Skeletal muscle tissue (tissue), 4 donors: ENCODE data around the gene CNTRL. TPM values are rescaled to one million over a fixed set of nuclear protein-coding genes. Genes with fewer than 3 reads are reported as not detected.
A peak's percentile ranks its signal among the peaks of the same experiment; 100 is the strongest.
"Not testable (repeated sequence)": the region's sequence is repeated elsewhere in the genome, so short reads cannot be mapped to it uniquely, and the experiment has no call there.

Source experiments
- H3K27ac ChIP-seq: one replicate; pipeline ENCODE4 v1.7.0; 2013; ENCODE audit warnings: mild to moderate bottlenecking, low read depth, low read length, inconsistent platforms
- H3K27me3 ChIP-seq, 3 donors: one replicate each; pipeline ENCODE4 v1.7.0; 2013; ENCODE audit warnings: low read length in 3 of 3; ENCODE audit not compliant: control insufficient read depth in 3 of 3, insufficient read depth in 3 of 3
- H3K36me3 ChIP-seq, 3 donors: one replicate each; pipeline ENCODE4 v1.7.0; 2013; ENCODE audit warnings: low read length in 3 of 3; ENCODE audit not compliant: control insufficient read depth in 3 of 3, insufficient read depth in 3 of 3
- H3K4me1 ChIP-seq, 3 donors: one replicate each; pipeline ENCODE4 v1.7.0; 2013; ENCODE audit warnings: low read length in 3 of 3, mild to moderate bottlenecking in 3 of 3; ENCODE audit not compliant: control insufficient read depth in 3 of 3, insufficient read depth in 3 of 3
- H3K4me3 ChIP-seq, 3 donors: one replicate each; pipeline ENCODE4 v1.7.0; 2013; ENCODE audit warnings: low read length in 3 of 3
- H3K9ac ChIP-seq, 3 donors: one replicate each; pipeline ENCODE4 v1.7.0; 2013; ENCODE audit warnings: low read length in 3 of 3, mild to moderate bottlenecking in 3 of 3, moderate library complexity in 2 of 3, low read depth in 1 of 3
- H3K9me3 ChIP-seq, 3 donors: one replicate each; pipeline ENCODE4 v1.7.0; 2013; ENCODE audit warnings: low read length in 3 of 3; ENCODE audit not compliant: control insufficient read depth in 3 of 3
- total RNA-seq: library from RNA; depleted of rRNA; stranded (reverse); fragments of >200 nt; gene quantifications from one replicate; pipeline ENCODE4 v1.2.3, GENCODE V29; 2014
- donor health status: Osteomylitis.

Gene CNTRL
- total RNA-seq, result 8.9 TPM

- Histone ChIP-seq H3K9me3 (no peaks in the 10 kb centered on the region), H3K27me3 (peaks cover 0 to 12% (median 9%) of the 10 kb centered on the region in 3 donors), H3K9ac (peak within 1 kb of the TSS; percentile 58 to 77 (median 69)), H3K4me1 (peaks cover 13 to 24% (median 14%) of the 10 kb centered on the region in 3 donors), H3K4me3 (peak within 1 kb of the TSS; percentile 80 to 87 (median 83)), H3K27ac (peak within 1 kb of the TSS; percentile 81), H3K36me3 (no peaks in the 10 kb centered on the region)
Observed at GRCh38 chr9:121074370-121075250, at the start of gene CNTRL. CNTRL (plus strand) TSS chr9:121074955; CDS start chr9:121088327, 13,372 bp downstream.

GRCh38 chr9:121026260-121026691 lies 48.5 kb upstream of the CNTRL start:
- peaks cover 0 to 2% (median 0%) of the 10 kb centered on the region in 3 donors for H3K36me3 ChIP-seq
- H3K4me1 ChIP-seq, result no peaks in the 10 kb centered on the region
- H3K27me3 ChIP-seq, result no peaks in the 10 kb centered on the region
- no peak overlapping the region for H3K27ac ChIP-seq
- no peak overlapping the region for H3K9ac ChIP-seq
- H3K9me3 ChIP-seq, result peaks cover 0 to 3% (median 0%) of the 10 kb centered on the region in 3 donors
- no peak overlapping the region for H3K4me3 ChIP-seq

- peaks cover 0 to 3% (median 0%) of the 10 kb centered on the region in 3 donors for H3K9me3 ChIP-seq
- H3K27ac ChIP-seq, result no peak overlapping the region
- peaks cover 0 to 2% (median 0%) of the 10 kb centered on the region in 3 donors for H3K36me3 ChIP-seq
- H3K4me1 ChIP-seq, result no peaks in the 10 kb centered on the region
- H3K9ac ChIP-seq, result no peak overlapping the region
- no peak overlapping the region for H3K4me3 ChIP-seq
- no peaks in the 10 kb centered on the region for H3K27me3 ChIP-seq
Observed at GRCh38 chr9:121026768-121027167, 48.0 kb upstream of the CNTRL start.

- H3K9ac ChIP-seq, H3K9me3 ChIP-seq, H3K27ac ChIP-seq: not testable (repeated sequence)
Observed at GRCh38 chr9:121028285-121028684, 46.5 kb upstream of the CNTRL start.

GRCh38 chr9:121029469-121029868 lies 45.3 kb upstream of the CNTRL start:
- Histone ChIP-seq H3K9me3 (peaks cover 0 to 3% (median 0%) of the 10 kb centered on the region in 3 donors), H3K4me1 (no peaks in the 10 kb centered on the region)

More at GRCh38 chr9:121028285-121028684, 46.5 kb upstream of the CNTRL start:
- H3K4me3 ChIP-seq, H3K36me3 ChIP-seq, H3K4me1 ChIP-seq, H3K27me3 ChIP-seq: not testable (repeated sequence)

GRCh38 chr9:121034529-121034928 lies 40.2 kb upstream of the CNTRL start:
- no peak overlapping the region for H3K4me3 ChIP-seq
- no peak overlapping the region for H3K27ac ChIP-seq
- H3K9me3 ChIP-seq, result no peaks in the 10 kb centered on the region
- H3K36me3 ChIP-seq, result peaks cover 0 to 2% (median 0%) of the 10 kb centered on the region in 3 donors
- H3K4me1 ChIP-seq, result no peaks in the 10 kb centered on the region
- H3K27me3 ChIP-seq, result no peaks in the 10 kb centered on the region
- no peak overlapping the region for H3K9ac ChIP-seq

More at GRCh38 chr9:121029469-121029868, 45.3 kb upstream of the CNTRL start:
- Histone ChIP-seq H3K36me3 (peaks cover 0 to 2% (median 0%) of the 10 kb centered on the region in 3 donors), H3K27me3 (no peaks in the 10 kb centered on the region), H3K9ac (no peak overlapping the region), H3K27ac (no peak overlapping the region), H3K4me3 (no peak overlapping the region)

GRCh38 chr9:121035717-121036116 lies 39.0 kb upstream of the CNTRL start:
- not testable (repeated sequence) for H3K4me3 ChIP-seq, H3K9me3 ChIP-seq, H3K27ac ChIP-seq, H3K27me3 ChIP-seq, H3K9ac ChIP-seq, H3K4me1 ChIP-seq, H3K36me3 ChIP-seq

GRCh38 chr9:121038362-121038761 lies 36.4 kb upstream of the CNTRL start:
- Histone ChIP-seq H3K27ac (no peak overlapping the region), H3K4me3 (no peak overlapping the region), H3K9ac (no peak overlapping the region)

GRCh38 chr9:121038804-121039203 lies 36.0 kb upstream of the CNTRL start:
- H3K4me1 ChIP-seq, result no peaks in the 10 kb centered on the region
- H3K27me3 ChIP-seq, result no peaks in the 10 kb centered on the region
- H3K4me3 ChIP-seq, result no peak overlapping the region
- H3K27ac ChIP-seq, result no peak overlapping the region
- H3K36me3 ChIP-seq, result no peaks in the 10 kb centered on the region
- no peak overlapping the region for H3K9ac ChIP-seq
- no peaks in the 10 kb centered on the region for H3K9me3 ChIP-seq

More at GRCh38 chr9:121038362-121038761, 36.4 kb upstream of the CNTRL start:
- Histone ChIP-seq H3K9me3 (no peaks in the 10 kb centered on the region), H3K36me3 (no peaks in the 10 kb centered on the region), H3K4me1 (no peaks in the 10 kb centered on the region), H3K27me3 (no peaks in the 10 kb centered on the region)

GRCh38 chr9:121048175-121048574 lies 26.6 kb upstream of the CNTRL start:
- H3K4me1 ChIP-seq, result no peaks in the 10 kb centered on the region
- H3K27me3 ChIP-seq, result no peaks in the 10 kb centered on the region
- H3K9me3 ChIP-seq, result no peaks in the 10 kb centered on the region
- H3K36me3 ChIP-seq, result no peaks in the 10 kb centered on the region
- H3K27ac ChIP-seq, result no peak overlapping the region
- H3K9ac ChIP-seq, result no peak overlapping the region
- no peak overlapping the region for H3K4me3 ChIP-seq
